ENCODE data around the gene CRIM1. TPM values are rescaled to one million over a fixed set of nuclear protein-coding genes. Genes with fewer than 3 reads are reported as not detected.

Gene CRIM1
- total and polyA plus RNA-seq, 2 experiments from 2014 or later = 10.5 to 36.4 TPM

- H3K36me3 Mint-ChIP-seq (ENCODE audit: low read depth) = peaks cover 29% of the 10 kb centered on the region
- Histone ChIP-seq H3K79me2 (replicated peaks; ENCODE audit: insufficient read depth) (0 out of 2 replicates have a peak, but pooled peaks cover 4% of the 10 kb centered on the region), H2AFZ (no peak overlapping the region), H3K36me3 (ENCODE audit: insufficient read depth) (peaks cover 3% of the 10 kb centered on the region; the same call in 1 of the 2 replicates), H3K4me3 (no peak overlapping the region), H3K27ac (ENCODE audit: low read depth) (no peak overlapping the region), H3K9me2 (ENCODE audit: insufficient read depth) (no peaks in the 10 kb centered on the region; the same call in 1 of the 2 replicates), H3K4me1 (ENCODE audit: insufficient read depth) (no peaks in the 10 kb centered on the region; the same call in 1 of the 2 replicates), H3K27me3 (ENCODE audit: insufficient read depth) (no peaks in the 10 kb centered on the region), H3F3A (replicated peaks; ENCODE audit: low read depth) (no peaks in the 10 kb centered on the region), H3K4me2 (no peak overlapping the region), H4K20me1 (replicated peaks; ENCODE audit: insufficient read depth) (peaks cover 6% of the 10 kb centered on the region)
- no peak overlapping the region for H3K27ac Mint-ChIP-seq
- no peak overlapping the region for H3K4me3 Mint-ChIP-seq
- H3K27me3 Mint-ChIP-seq (ENCODE audit: insufficient read depth, low read depth, poor library complexity) = peaks cover 2% of the 10 kb centered on the region
- no peaks in the 10 kb centered on the region for H3K9me3 Mint-ChIP-seq
- no peak for DNase-seq (ENCODE audit: low spot score)
- no peak for ATAC-seq
- TF ChIP-seq STAT1 (IDR thresholded peaks at IDR 0.05; ENCODE audit: unreplicated experiment) (no peak), NANOG (IDR thresholded peaks at IDR 0.05; ENCODE audit: borderline replicate concordance) (no peak)
- peaks cover 13% of the 10 kb centered on the region; the same call in 2 of the 3 replicates for H3K4me1 Mint-ChIP-seq
Observed at GRCh38 chr2:36534275-36534799, 178.8 kb downstream of the CRIM1 start.

GRCh38 chr2:36535099-36535498, 179.5 kb downstream of the CRIM1 start:
- no peaks in the 10 kb centered on the region for H3K79me2 ChIP-seq (replicated peaks; ENCODE audit: insufficient read depth)
- H2AFZ ChIP-seq = no peak overlapping the region
- no peak overlapping the region for H3K4me3 ChIP-seq
- no peak for DNase-seq (ENCODE audit: low spot score)
- TF ChIP-seq CTCF (conservative IDR thresholded peaks at IDR 0.05; ENCODE audit: low read depth in 2 of 2) = no peak
- TF ChIP-seq NANOG (IDR thresholded peaks at IDR 0.05; ENCODE audit: borderline replicate concordance) = no peak
- no peak for TF ChIP-seq JUNB (IDR thresholded peaks at IDR 0.05; ENCODE audit: unreplicated experiment)
- H3K27me3 ChIP-seq (ENCODE audit: insufficient read depth) = no peaks in the 10 kb centered on the region
- no peak overlapping the region for H3K4me2 ChIP-seq
- H3K27ac ChIP-seq (ENCODE audit: low read depth) = no peak overlapping the region
- Mint-ChIP-seq H3K36me3 (ENCODE audit: low read depth) (peaks cover 29% of the 10 kb centered on the region), H3K4me1 (peaks cover 10% of the 10 kb centered on the region; the same call in 2 of the 3 replicates), H3K9me3 (no peaks in the 10 kb centered on the region), H3K4me3 (no peak overlapping the region), H3K27me3 (ENCODE audit: insufficient read depth, low read depth, poor library complexity) (peaks cover 2% of the 10 kb centered on the region), H3K27ac (no peak overlapping the region)
- peaks cover 3% of the 10 kb centered on the region; the same call in 1 of the 2 replicates for H3K36me3 ChIP-seq (ENCODE audit: insufficient read depth)
- H3K4me1 ChIP-seq (ENCODE audit: insufficient read depth) = no peaks in the 10 kb centered on the region; the same call in 1 of the 2 replicates
- peaks cover 6% of the 10 kb centered on the region for H4K20me1 ChIP-seq (replicated peaks; ENCODE audit: insufficient read depth)
- no peaks in the 10 kb centered on the region; the same call in 1 of the 2 replicates for H3K9me2 ChIP-seq (ENCODE audit: insufficient read depth)
- H3F3A ChIP-seq (replicated peaks; ENCODE audit: low read depth) = no peaks in the 10 kb centered on the region
- no peak for ATAC-seq

GRCh38 chr2:36536776-36537175, 181.2 kb downstream of the CRIM1 start:
- Mint-ChIP-seq H3K4me3 (no peak overlapping the region), H3K27ac (no peak overlapping the region)
- ATAC-seq = no peak
- TF ChIP-seq ZNF462 (CRISPR knock-in tag; IDR thresholded peaks at IDR 0.05) (no peak), EZH2phosphoT487 (IDR thresholded peaks at IDR 0.05; ENCODE audit: unreplicated experiment) (no peak), CREB1 (CRISPR knock-in tag; IDR thresholded peaks at IDR 0.05; ENCODE audit: low read depth) (no peak), ZNF331 (CRISPR knock-in tag; IDR thresholded peaks at IDR 0.05; ENCODE audit: low read depth) (no peak)

More at GRCh38 chr2:36536776-36537175, 181.2 kb downstream of the CRIM1 start:
- DNase-seq (ENCODE audit: low spot score) = no peak
- Histone ChIP-seq H3K4me3 (no peak overlapping the region), H4K20me1 (replicated peaks; ENCODE audit: insufficient read depth) (peaks cover 10% of the 10 kb centered on the region), H3K4me1 (ENCODE audit: insufficient read depth) (no peaks in the 10 kb centered on the region), H3K79me2 (replicated peaks; ENCODE audit: insufficient read depth) (no peaks in the 10 kb centered on the region), H3F3A (replicated peaks; ENCODE audit: low read depth) (no peaks in the 10 kb centered on the region), H3K36me3 (ENCODE audit: insufficient read depth) (peaks cover 9% of the 10 kb centered on the region), H3K9me2 (ENCODE audit: insufficient read depth) (no peaks in the 10 kb centered on the region; the same call in 1 of the 2 replicates), H3K27me3 (ENCODE audit: insufficient read depth) (no peaks in the 10 kb centered on the region), H2AFZ (no peak overlapping the region), H3K27ac (ENCODE audit: low read depth) (no peak overlapping the region), H3K4me2 (no peak overlapping the region)
- Mint-ChIP-seq H3K36me3 (ENCODE audit: low read depth) (peaks cover 31% of the 10 kb centered on the region), H3K27me3 (ENCODE audit: insufficient read depth, low read depth, poor library complexity) (peaks cover 2% of the 10 kb centered on the region), H3K4me1 (no peaks in the 10 kb centered on the region), H3K9me3 (no peaks in the 10 kb centered on the region)
